SIG-M5 treated with dmso at 0.1 percent for 504 hours (cell line): ENCODE measurements around the gene ZNF512.
"Not testable (repeated sequence)": the region's sequence is repeated elsewhere in the genome, so short reads cannot be mapped to it uniquely, and the experiment has no call there.

Experiments
- DNase-seq: peaks from one replicate; lab custom pipeline; 2025; ENCODE audit not compliant: unreplicated experiment; lab: John Stamatoyannopoulos, UW

The ZNF512 gene

GRCh38 chr2:27582129-27582694, 630 bp upstream of the ZNF512 start:
- DNase-seq: no peak

- DNase-seq: no peak
Measured at GRCh38 chr2:27583390-27583915, 611 bp downstream of the ZNF512 start.

GRCh38 chr2:27584597-27584996, 1.8 kb downstream of the ZNF512 start:
- DNase-seq: no peak

- DNase-seq: no peak
Measured at GRCh38 chr2:27587025-27587424, 4.2 kb downstream of the ZNF512 start.

GRCh38 chr2:27588308-27588707, 5.5 kb downstream of the ZNF512 start:
- DNase-seq: no peak

- DNase-seq: no peak
Measured at GRCh38 chr2:27591745-27592144, 8.9 kb downstream of the ZNF512 start.

GRCh38 chr2:27593240-27593639, 10.4 kb downstream of the ZNF512 start:
- DNase-seq: no peak

- DNase-seq: not testable (repeated sequence)
Measured at GRCh38 chr2:27594020-27594703, 11.3 kb downstream of the ZNF512 start.

- DNase-seq: not testable (repeated sequence)
Measured at GRCh38 chr2:27595412-27595811, 12.6 kb downstream of the ZNF512 start.

GRCh38 chr2:27596627-27597026, 13.8 kb downstream of the ZNF512 start:
- no peak for DNase-seq

- DNase-seq: no peak
Measured at GRCh38 chr2:27606611-27607010, 23.8 kb downstream of the ZNF512 start.

- no peak for DNase-seq
Measured at GRCh38 chr2:27613985-27614384, 31.1 kb downstream of the ZNF512 start.

- DNase-seq: no peak
Measured at GRCh38 chr2:27615316-27615715, 32.5 kb downstream of the ZNF512 start.

GRCh38 chr2:27621524-27621923, 38.7 kb downstream of the ZNF512 start:
- no peak for DNase-seq

- DNase-seq: no peak
Measured at GRCh38 chr2:27622921-27623384, 40.1 kb downstream of the ZNF512 start.

GRCh38 chr2:27624943-27625342, 42.1 kb downstream of the ZNF512 start:
- DNase-seq: no peak

GRCh38 chr2:27626323-27626722, 43.5 kb downstream of the ZNF512 start:
- not testable (repeated sequence) for DNase-seq

GRCh38 chr2:27626921-27627320, 44.1 kb downstream of the ZNF512 start:
- DNase-seq: peak; percentile 58

GRCh38 chr2:27627963-27628766, 45.3 kb downstream of the ZNF512 start:
- peak; percentile 82 for DNase-seq

GRCh38 chr2:27628767-27629709, 46.2 kb downstream of the ZNF512 start, which contains the start of the genes CCDC121 and GPN1:
CCDC121 (minus strand) TSS chr2:27629012; CDS start chr2:27627799, 1,213 bp downstream.
GPN1 (plus strand) TSS chr2:27629050; CDS start chr2:27629059, 9 bp downstream.
- peak; percentile 99 for DNase-seq
